GM13976 (cell line): ENCODE results near the gene C9orf50.
"Not testable (repeated sequence)": the region's sequence is repeated elsewhere in the genome, so short reads cannot be mapped to it uniquely, and the experiment has no call there.

Experiments
- DNase-seq: peaks from one replicate; pipeline ENCODE4 v3.0.0; 2012; ENCODE audit warnings: low spot score
- in situ Hi-C: fragments of 300-500 bp; cut with MboI; formaldehyde crosslinking; loops from one replicate; pipeline ENCODE4 v1.12.0; 2022; ENCODE audit warnings: low sequenced_read_pairs, mixed read lengths, inconsistent platforms; ENCODE audit not compliant: unreplicated experiment
- TF ChIP-seq, protein P1 (sequence below): IDR thresholded peaks from 2 replicates; pipeline ENCODE4 v1.5.1; 2012; ENCODE audit warnings: borderline replicate concordance, mild to moderate bottlenecking; ENCODE audit not compliant: insufficient read depth; ENCODE audit errors: extremely low read depth, missing control alignments, control extremely low read depth

C9orf50 gene

DNA sequence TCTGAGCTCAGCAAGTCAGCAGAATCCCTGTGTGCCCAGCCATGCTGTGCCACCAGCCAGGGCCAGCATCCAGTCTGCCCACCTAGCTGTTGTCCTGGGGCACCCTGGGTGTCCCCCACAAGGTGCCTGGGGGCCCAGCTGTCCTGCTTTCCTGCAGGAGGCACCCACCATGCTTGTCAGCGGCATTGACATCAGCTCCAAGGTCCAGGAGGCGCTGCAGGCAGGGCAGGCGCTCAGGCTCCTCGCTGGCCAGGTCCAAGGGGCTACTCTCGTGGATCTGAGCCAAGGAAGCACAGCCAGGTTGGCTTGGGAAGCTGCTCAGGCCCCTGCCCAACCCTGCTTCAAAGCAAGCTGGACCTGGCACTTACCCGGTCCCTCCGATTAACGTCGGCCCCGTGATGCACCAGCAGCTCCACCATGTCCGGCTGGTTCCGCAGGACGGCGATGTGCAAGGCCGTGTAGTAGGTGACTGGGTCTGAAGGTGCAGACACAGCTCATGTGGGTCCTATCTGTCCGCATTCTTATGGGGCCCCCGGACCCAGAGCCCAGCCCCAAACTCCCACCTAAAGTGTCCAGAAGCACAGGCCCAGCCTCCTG, 18.2 kb upstream of the C9orf50 start:
- TF ChIP-seq, protein P1, sequence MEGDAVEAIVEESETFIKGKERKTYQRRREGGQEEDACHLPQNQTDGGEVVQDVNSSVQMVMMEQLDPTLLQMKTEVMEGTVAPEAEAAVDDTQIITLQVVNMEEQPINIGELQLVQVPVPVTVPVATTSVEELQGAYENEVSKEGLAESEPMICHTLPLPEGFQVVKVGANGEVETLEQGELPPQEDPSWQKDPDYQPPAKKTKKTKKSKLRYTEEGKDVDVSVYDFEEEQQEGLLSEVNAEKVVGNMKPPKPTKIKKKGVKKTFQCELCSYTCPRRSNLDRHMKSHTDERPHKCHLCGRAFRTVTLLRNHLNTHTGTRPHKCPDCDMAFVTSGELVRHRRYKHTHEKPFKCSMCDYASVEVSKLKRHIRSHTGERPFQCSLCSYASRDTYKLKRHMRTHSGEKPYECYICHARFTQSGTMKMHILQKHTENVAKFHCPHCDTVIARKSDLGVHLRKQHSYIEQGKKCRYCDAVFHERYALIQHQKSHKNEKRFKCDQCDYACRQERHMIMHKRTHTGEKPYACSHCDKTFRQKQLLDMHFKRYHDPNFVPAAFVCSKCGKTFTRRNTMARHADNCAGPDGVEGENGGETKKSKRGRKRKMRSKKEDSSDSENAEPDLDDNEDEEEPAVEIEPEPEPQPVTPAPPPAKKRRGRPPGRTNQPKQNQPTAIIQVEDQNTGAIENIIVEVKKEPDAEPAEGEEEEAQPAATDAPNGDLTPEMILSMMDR = no peak
- DNase-seq = no peak
- in situ Hi-C loops = no loop called here

DNA sequence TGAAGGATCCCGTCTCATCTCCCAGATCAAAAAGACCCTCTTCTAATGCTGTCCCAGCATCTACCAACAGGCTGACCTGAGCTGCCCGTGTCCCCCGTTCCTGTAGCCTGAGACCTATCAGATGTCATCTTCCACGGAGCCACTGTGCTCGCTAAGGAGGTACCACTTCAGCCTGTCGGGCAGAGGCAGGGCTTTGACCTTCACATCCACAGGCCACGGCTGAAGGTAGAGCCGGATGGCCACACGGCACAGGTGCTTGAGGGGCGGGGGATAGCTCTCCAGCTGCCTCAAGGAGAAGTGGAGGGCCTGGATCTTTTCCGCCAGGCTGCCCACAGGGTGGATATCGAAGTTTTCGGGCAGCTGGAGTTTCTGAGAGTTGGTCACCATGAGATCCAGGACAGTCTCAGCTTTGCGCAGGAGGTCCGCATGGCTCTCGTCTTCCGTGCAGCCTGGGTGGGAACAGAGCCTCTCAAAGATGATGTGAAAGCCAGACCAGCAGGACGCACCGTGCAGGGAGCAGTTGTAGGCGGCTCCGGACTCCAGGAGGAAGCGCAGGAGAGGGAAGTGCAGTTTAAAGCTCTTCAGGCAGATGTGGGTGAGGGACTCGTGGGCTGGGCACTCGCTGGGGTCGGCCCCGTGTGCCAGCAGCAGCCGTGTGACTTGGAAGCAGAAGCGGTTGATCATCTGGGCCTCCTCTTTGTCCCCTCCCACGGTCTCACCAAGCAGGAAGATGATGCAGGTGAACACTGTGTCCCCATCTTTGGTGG, 17.0 kb upstream of the C9orf50 start:
- TF ChIP-seq, protein P1 = no peak

DNA sequence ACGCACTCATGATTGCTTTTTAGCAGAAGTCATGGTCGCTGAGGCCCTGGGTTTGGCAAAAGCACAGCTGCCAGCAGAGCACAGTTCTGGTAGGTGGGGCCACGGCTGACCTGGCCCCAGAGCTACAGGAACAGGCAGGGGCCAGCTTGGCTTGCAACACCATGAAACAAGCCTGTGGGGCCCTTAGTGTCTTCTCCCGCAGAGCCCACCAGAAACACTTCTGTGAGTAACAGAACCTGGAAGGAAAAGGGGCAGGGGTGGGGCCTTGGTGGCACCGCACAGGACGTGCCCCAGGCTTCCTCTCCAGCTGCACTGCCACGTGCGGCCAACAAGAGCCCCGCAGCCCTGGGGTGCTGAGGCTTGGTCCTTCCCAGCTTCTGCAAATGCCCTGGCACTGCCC, 16.2 kb upstream of the C9orf50 start:
- in situ Hi-C loops = no loop called here
- DNase-seq = no peak
- TF ChIP-seq, protein P1 = no peak

More for the DNA sequence above, 17.0 kb upstream of the C9orf50 start:
- in situ Hi-C loops = no loop called here
- DNase-seq = no peak

DNA sequence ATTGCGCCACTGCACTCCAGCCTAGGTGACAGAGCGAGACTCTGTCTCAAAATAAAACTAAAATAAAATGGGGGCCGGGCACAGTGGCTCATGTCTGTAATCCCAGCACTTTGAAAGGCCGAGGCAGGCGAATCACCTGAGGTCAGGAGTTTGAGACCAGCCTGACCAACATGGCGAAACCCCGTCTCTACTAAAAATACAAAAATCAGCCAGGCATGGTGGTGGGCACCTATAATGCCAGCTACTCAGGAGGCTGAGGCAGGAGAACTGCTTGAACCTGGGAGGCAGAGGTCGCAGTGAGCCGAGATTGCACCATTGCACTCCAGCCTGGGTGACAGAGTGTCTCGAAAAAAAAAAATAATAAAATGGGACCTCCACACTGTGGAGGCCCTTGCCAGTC, 15.4 kb upstream of the C9orf50 start:
- DNase-seq, in situ Hi-C loops: not testable (repeated sequence)

DNA sequence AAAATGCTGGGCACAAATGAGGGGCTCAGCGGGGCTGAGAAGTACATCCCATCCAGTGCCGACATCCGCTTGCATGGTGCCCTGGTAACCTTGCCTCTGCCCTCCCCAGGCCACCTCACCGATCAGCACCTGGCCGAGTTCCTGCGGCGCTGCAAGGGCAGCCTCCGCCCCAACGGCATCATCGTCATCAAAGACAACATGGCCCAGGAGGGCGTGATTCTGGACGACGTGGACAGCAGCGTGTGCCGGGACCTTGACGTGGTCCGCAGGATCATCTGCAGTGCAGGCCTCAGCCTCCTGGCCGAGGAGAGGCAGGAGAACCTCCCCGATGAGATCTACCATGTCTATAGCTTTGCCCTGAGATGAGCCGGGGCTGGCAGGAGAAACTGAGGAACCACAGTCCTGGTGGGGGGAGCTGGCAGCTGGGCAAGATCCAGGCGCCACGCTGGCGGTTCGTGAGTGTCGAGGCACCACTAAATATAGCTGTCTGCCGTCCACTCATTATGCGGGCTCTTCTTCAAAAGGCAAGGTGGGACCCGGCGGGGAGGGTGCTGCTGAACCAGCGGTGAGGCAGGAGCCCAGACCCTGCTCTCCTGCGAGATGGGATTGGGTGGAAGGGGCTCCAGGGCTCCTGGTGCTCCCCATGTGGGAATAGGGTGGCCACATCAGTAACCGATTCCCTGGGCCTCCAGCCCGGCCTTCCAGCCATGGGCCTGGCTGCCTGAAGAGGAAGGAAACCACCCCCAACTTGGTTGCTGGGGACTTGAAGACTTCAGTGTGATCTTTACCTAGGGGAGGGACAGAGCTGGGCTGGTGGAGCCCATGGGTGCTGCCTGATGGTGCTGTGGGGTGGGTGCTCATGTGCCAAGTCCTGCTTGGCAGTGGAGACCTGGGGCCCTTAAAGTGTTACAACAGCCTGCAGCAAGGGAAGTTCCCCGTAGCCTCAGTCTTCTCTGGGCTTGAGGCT, 14.5 kb upstream of the C9orf50 start:
- DNase-seq = no peak
- in situ Hi-C loops = no loop called here
- TF ChIP-seq, protein P1 = no peak

DNA sequence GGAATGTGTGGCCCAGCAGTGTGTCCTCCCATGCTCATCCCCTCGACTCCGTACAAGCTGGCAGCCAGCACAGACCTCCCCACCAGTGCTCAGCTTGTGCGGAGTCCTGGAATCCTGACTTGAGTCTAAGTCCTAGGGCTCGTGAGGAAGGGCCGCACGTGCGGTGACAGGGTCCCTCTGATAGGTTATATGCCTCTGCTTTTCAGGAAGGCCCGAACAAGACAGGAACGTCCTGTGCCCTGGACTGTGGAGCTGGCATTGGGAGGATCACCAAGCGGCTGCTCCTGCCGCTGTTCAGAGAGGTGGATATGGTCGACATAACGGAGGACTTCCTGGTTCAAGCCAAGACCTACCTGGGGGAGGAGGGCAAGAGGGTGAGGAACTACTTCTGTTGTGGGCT, 12.9 kb upstream of the C9orf50 start:
- in situ Hi-C loops = no loop called here
- no peak for DNase-seq
- TF ChIP-seq, protein P1 = no peak
